Gastrocnemius medialis (tissue), 4 donors: ENCODE measurements around the gene PARN. TPM values are rescaled to one million over a fixed set of nuclear protein-coding genes. Genes with fewer than 3 reads are reported as not detected.

Experiments
- ATAC-seq, 2 donors: fragments of 150-250 bp; one replicate each; pipeline ENCODE4 v1.9.1; 2016
- DNase-seq, 2 donors: peaks; one replicate each; pipeline ENCODE4 v3.0.0-alpha.2; 2019
- H3K27ac ChIP-seq, 4 donors: fragments of 200-600 bp; sonication (generic); 1 replicate in 1 of 4; 2 replicates in 3 of 4; pipeline ENCODE4 v1.5.1; 2016 to 2018; ENCODE audit warnings: mild to moderate bottlenecking in 2 of 4, moderate library complexity in 1 of 4
- H3K27me3 ChIP-seq, 3 donors: fragments of 200-600 bp; sonication (generic) in 2 of 3; 1 replicate in 1 of 3; 2 replicates in 2 of 3; pipeline versions ENCODE4 v1.5.1 to v1.6.0; 2016 to 2019; ENCODE audit warnings: mild to moderate bottlenecking in 1 of 3, moderate library complexity in 1 of 3
- H3K36me3 ChIP-seq, 2 donors: fragments of 200-600 bp; sonication (generic) in 1 of 2; one replicate each; pipeline ENCODE4 v1.5.1; 2017 to 2018
- H3K4me1 ChIP-seq, 2 donors: fragments of 200-600 bp; sonication (generic) in 1 of 2; one replicate each; pipeline ENCODE4 v1.5.1; 2016 to 2017; ENCODE audit warnings: mild to moderate bottlenecking in 2 of 2
- H3K4me3 ChIP-seq, 4 donors: fragments of 200-600 bp; sonication (generic) in 3 of 4; 1 replicate in 1 of 4; 2 replicates in 3 of 4; pipeline ENCODE4 v1.5.1; 2016 to 2019; ENCODE audit warnings: mild to moderate bottlenecking in 2 of 4
- H3K9me3 ChIP-seq, 3 donors: fragments of 200-600 bp; sonication (generic) in 2 of 3; 1 replicate in 1 of 3; 2 replicates in 2 of 3; pipeline ENCODE4 v1.5.1; 2016 to 2019
- POLR2A ChIP-seq, 2 donors: fragments of 450-650 bp; IDR thresholded peaks; one replicate each; pipeline ENCODE4 v1.6.1; 2017; ENCODE audit warnings: antibody characterized with exemption in 2 of 2, mild to moderate bottlenecking in 2 of 2, moderate library complexity in 2 of 2
- in situ Hi-C, 4 donors: fragments of 200-750 bp; cut with MboI; loops; one replicate each; pipeline versions ENCODE4 v1.15.0 to v1.8.0; 2017; ENCODE audit warnings: low sequenced_read_pairs in 4 of 4
- intact Hi-C: fragments of 100-400 bp; cut with DNase I; formaldehyde crosslinking; loops from one replicate; pipeline ENCODE4 v1.15.1; 2023; ENCODE audit warnings: low total_unique reads
- total RNA-seq, 4 donors: library from RNA; depleted of rRNA; stranded (reverse); fragments of >200 nt; gene quantifications; one replicate each; pipeline versions ENCODE4 v1.1.0 to v1.2.3, GENCODE V29; 2016
- TF ChIP-seq, protein P1 (sequence below), 5 experiments: fragments of 450-650 bp in 3 of 5; fragments of 200-600 bp in 2 of 5; sonication (generic) in 2 of 5; IDR thresholded peaks in 4 of 5; conservative IDR thresholded peaks in 1 of 5; 1 replicate in 4 of 5; 2 replicates in 1 of 5; pipeline ENCODE4 v1.5.1; 2016 to 2019; ENCODE audit warnings: antibody characterized with exemption in 5 of 5, mild to moderate bottlenecking in 3 of 5, moderate library complexity in 3 of 5

Gene PARN
- total RNA-seq, 4 donors from 2014 or later: 18.8 to 44.9 (median 31.2) TPM

DNA sequence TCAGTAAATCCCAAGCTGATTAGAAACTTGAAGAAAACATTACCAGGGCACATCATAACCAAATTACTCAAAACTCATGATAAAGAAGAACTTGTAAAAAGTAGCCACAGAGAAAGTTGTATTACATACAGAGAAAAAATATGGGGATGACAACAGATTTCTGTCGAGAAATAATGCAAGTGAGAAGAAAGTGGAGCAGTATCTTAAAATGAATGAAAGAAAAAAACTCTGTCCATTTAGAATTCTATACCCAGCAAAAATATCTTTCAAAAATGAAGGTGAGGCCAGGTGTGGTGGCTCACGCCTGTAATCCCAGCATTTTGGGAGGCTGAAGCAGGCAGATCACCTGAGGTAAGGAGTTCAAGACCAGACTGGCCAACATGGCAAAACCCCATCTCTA is 165.9 kb downstream of the PARN start:
- no peaks in the 10 kb centered on the region for H3K36me3 ChIP-seq
- no peak overlapping the region for H3K27ac ChIP-seq
- no peaks in the 10 kb centered on the region for H3K27me3 ChIP-seq
- no peaks in the 10 kb centered on the region for H3K4me1 ChIP-seq
- ATAC-seq (no peak), DNase-seq (no peak)
- H3K9me3 ChIP-seq: peaks cover 0 to 4% (median 0%) of the 10 kb centered on the region in 3 donors
- intact Hi-C loops (no loop called here), in situ Hi-C loops (no loop called here)
- H3K4me3 ChIP-seq: no peak overlapping the region
- no peak for TF ChIP-seq POLR2A (IDR thresholded peaks at IDR 0.05)
- TF ChIP-seq, protein P1, sequence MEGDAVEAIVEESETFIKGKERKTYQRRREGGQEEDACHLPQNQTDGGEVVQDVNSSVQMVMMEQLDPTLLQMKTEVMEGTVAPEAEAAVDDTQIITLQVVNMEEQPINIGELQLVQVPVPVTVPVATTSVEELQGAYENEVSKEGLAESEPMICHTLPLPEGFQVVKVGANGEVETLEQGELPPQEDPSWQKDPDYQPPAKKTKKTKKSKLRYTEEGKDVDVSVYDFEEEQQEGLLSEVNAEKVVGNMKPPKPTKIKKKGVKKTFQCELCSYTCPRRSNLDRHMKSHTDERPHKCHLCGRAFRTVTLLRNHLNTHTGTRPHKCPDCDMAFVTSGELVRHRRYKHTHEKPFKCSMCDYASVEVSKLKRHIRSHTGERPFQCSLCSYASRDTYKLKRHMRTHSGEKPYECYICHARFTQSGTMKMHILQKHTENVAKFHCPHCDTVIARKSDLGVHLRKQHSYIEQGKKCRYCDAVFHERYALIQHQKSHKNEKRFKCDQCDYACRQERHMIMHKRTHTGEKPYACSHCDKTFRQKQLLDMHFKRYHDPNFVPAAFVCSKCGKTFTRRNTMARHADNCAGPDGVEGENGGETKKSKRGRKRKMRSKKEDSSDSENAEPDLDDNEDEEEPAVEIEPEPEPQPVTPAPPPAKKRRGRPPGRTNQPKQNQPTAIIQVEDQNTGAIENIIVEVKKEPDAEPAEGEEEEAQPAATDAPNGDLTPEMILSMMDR (IDR thresholded peaks at IDR 0.05 in 4 of 5, conservative IDR thresholded peaks at IDR 0.05 in 1 of 5): no peak

DNA sequence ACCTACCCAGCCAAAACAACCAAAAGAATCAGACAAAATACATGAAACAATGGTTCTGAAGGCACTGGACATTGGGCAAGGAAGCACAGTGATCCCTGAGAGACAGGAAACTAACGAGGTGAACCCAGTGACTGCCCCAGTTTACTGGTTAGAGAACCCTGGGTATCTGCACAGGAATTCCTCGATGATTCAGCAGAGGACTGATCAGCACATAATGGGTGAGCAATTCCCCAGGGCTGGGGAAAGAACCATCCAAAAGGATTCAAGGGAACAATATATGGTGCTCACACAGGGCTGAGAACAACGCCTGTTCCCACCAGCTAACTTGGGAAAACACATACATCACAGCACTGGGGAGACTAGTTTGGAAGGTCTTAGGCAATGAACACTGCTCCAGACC is 167.2 kb downstream of the PARN start:
- ATAC-seq (no peak), DNase-seq (no peak)
- intact Hi-C loops: no loop called here
- H3K27me3 ChIP-seq: no peaks in the 10 kb centered on the region
- in situ Hi-C loops: no loop called here
- H3K4me1 ChIP-seq: peaks cover 10 to 11% of the 10 kb centered on the region in 2 donors
- H3K27ac ChIP-seq: no peak overlapping the region
- no peak overlapping the region for H3K4me3 ChIP-seq
- TF ChIP-seq, protein P1 (IDR thresholded peaks at IDR 0.05 in 4 of 5, conservative IDR thresholded peaks at IDR 0.05 in 1 of 5): no peak
- no peak for TF ChIP-seq POLR2A (IDR thresholded peaks at IDR 0.05)
- H3K9me3 ChIP-seq: peaks cover 0 to 4% (median 0%) of the 10 kb centered on the region in 3 donors
- H3K36me3 ChIP-seq: no peaks in the 10 kb centered on the region

GRCh38 chr16:14460726-14461125 is 169.3 kb downstream of the PARN start:
- Histone ChIP-seq H3K36me3 (no peaks in the 10 kb centered on the region), H3K9me3 (peaks cover 0 to 4% (median 0%) of the 10 kb centered on the region in 3 donors), H3K27me3 (no peaks in the 10 kb centered on the region), H3K4me1 (peaks cover 10 to 14% of the 10 kb centered on the region in 2 donors), H3K27ac (no peak overlapping the region), H3K4me3 (no peak overlapping the region)
- in situ Hi-C loops: no loop called here
- ATAC-seq (no peak), DNase-seq (no peak)
- TF ChIP-seq, protein P1 (IDR thresholded peaks at IDR 0.05 in 4 of 5, conservative IDR thresholded peaks at IDR 0.05 in 1 of 5): no peak
- no peak for TF ChIP-seq POLR2A (IDR thresholded peaks at IDR 0.05)
- intact Hi-C loops: no loop called here

- ATAC-seq (peak; percentile 94 to 98), DNase-seq (peak; percentile 57 to 72)
- peak overlapping the region; percentile 46 to 72 (median 56) for H3K27ac ChIP-seq
- H3K4me3 ChIP-seq: no peak overlapping the region
- peaks cover 16 to 20% of the 10 kb centered on the region in 2 donors for H3K4me1 ChIP-seq
- in situ Hi-C loops: no loop called here
- H3K36me3 ChIP-seq: no peaks in the 10 kb centered on the region
- no peak for TF ChIP-seq POLR2A (IDR thresholded peaks at IDR 0.05)
- TF ChIP-seq, protein P1 (IDR thresholded peaks at IDR 0.05 in 4 of 5, conservative IDR thresholded peaks at IDR 0.05 in 1 of 5): peak in 1 of 5 experiments; percentile 10
- no peaks in the 10 kb centered on the region for H3K27me3 ChIP-seq
- no peaks in the 10 kb centered on the region for H3K9me3 ChIP-seq
- intact Hi-C loops: no loop called here
Observed at GRCh38 chr16:14458576-14458975, 171.5 kb downstream of the PARN start.
